Right lobe of liver (tissue), 4 donors: ENCODE measurements around the gene GTF2A1L.

ENCODE experiments used
- POLR2A ChIP-seq: fragments of 450-650 bp; IDR thresholded peaks from one replicate; pipeline ENCODE4 v1.6.1; 2017; ENCODE audit warnings: antibody characterized with exemption, mild to moderate bottlenecking
- TF ChIP-seq, protein P1 (sequence below), 4 donors: fragments of 200-600 bp in 3 of 4; fragments of 450-650 bp in 1 of 4; IDR thresholded peaks; one replicate each; pipeline versions ENCODE4 v1.5.1 to v1.8.0; 2016 to 2022; ENCODE audit warnings: antibody characterized with exemption in 4 of 4, mild to moderate bottlenecking in 2 of 4
- donor health status: DM: no; HTN: no; CAD: no.
- donor health status: DM: no; HTN: no; CAD: no.
- donor health status: DM: no; HTN: yes; CAD: no.

DNA sequence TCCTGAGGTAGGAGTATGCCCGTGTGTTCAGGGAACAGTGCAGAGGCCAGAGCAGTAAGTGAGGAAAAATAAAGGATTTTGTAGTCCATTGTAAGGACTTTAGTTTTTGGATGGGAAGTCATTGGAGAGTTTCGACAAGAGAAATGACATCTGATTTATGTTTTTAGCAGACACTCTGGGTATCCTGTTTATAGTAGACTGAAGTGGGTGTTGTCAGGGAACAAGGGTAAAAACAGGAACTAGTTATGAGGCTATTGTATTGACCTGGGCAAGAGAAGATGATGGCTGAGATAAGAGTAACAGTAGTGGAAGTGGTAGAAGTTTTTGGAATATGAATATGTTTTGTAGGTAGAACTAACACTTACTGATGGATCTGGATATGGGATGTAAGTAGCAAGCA is 59.8 kb downstream of the GTF2A1L start:
- no peak for TF ChIP-seq POLR2A
- TF ChIP-seq, protein P1, sequence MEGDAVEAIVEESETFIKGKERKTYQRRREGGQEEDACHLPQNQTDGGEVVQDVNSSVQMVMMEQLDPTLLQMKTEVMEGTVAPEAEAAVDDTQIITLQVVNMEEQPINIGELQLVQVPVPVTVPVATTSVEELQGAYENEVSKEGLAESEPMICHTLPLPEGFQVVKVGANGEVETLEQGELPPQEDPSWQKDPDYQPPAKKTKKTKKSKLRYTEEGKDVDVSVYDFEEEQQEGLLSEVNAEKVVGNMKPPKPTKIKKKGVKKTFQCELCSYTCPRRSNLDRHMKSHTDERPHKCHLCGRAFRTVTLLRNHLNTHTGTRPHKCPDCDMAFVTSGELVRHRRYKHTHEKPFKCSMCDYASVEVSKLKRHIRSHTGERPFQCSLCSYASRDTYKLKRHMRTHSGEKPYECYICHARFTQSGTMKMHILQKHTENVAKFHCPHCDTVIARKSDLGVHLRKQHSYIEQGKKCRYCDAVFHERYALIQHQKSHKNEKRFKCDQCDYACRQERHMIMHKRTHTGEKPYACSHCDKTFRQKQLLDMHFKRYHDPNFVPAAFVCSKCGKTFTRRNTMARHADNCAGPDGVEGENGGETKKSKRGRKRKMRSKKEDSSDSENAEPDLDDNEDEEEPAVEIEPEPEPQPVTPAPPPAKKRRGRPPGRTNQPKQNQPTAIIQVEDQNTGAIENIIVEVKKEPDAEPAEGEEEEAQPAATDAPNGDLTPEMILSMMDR (IDR thresholded peaks at IDR 0.05) = no peak
